Lower lobe of right lung (tissue), 2 donors: ENCODE results near the gene VSIG2. TPM values are rescaled to one million over a fixed set of nuclear protein-coding genes. Genes with fewer than 3 reads are reported as not detected.
A peak's percentile ranks its signal among the peaks of the same experiment; 100 is the strongest.

Source experiments
- ATAC-seq, 2 donors: fragments of 200-7000 bp; cut with Tn5 transposase; one replicate each; pipeline ENCODE4 v1.9.1; 2020 to 2022; ENCODE audit warnings: mild to moderate bottlenecking in 2 of 2, moderate library complexity in 2 of 2
- DNase-seq: peaks from one replicate; pipeline ENCODE4 v3.0.0-alpha.2; 2020
- H3K27ac ChIP-seq: fragments of 200-600 bp; one replicate; pipeline ENCODE4 v1.8.0; 2022
- H3K27me3 ChIP-seq: fragments of 200-600 bp; one replicate; pipeline ENCODE4 v1.8.0; 2022; ENCODE audit warnings: low read depth
- H3K36me3 ChIP-seq: fragments of 200-600 bp; one replicate; pipeline ENCODE4 v1.8.0; 2022; ENCODE audit warnings: mild to moderate bottlenecking
- H3K4me1 ChIP-seq: fragments of 200-600 bp; one replicate; pipeline ENCODE4 v1.8.0; 2022
- H3K4me3 ChIP-seq: fragments of 200-600 bp; one replicate; pipeline ENCODE4 v1.8.0; 2022; ENCODE audit warnings: mild to moderate bottlenecking
- H3K9me3 ChIP-seq: fragments of 200-600 bp; one replicate; pipeline ENCODE4 v1.8.0; 2022
- CTCF ChIP-seq: fragments of 200-600 bp; IDR thresholded peaks from one replicate; pipeline ENCODE4 v1.8.0; 2022; ENCODE audit warnings: antibody characterized with exemption, mild to moderate bottlenecking
- intact Hi-C: fragments of 100-400 bp; cut with DNase I; formaldehyde crosslinking; loops from one replicate; pipeline ENCODE4 v1.11.0; 2022
- total RNA-seq: library from RNA; stranded (reverse); fragmentation: NEBNext Ultra II Directional; extraction: Animal tissue kit (Norgen Biotek cat#: 25700); gene quantifications from one replicate; pipeline ENCODE4 v1.2.1, GENCODE V29; 2021
- donor health status: DM: no; HTN: yes; CAD: no; lungs with severe emphysema.

The VSIG2 gene
- total RNA-seq, 1 donor from 2014 or later, result 30.5 TPM

DNA sequence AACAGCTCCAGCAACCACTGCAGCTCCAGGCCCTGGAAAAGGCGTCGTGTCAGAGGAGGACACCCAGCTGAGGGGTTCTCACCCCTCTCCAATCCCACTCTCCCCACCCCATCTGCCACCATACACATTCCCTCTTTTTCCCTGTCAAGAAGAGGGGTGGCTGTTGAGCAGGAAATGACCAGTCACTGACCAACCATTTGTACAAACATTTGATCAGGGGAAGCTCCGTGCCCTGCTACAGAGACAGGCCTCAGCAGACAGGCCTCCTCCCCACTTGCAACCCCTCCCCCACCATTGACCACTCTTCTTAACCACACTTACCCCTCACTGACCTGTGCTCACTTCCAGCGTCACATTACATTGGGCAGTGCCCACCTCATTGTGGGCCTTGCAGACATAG, 2.3 kb upstream of the VSIG2 start:
- Histone ChIP-seq H3K9me3 (no peaks in the 10 kb centered on the region), H3K27ac (no peak overlapping the region), H3K4me3 (no peak overlapping the region), H3K4me1 (peaks cover 73% of the 10 kb centered on the region), H3K27me3 (peaks cover 10% of the 10 kb centered on the region), H3K36me3 (peaks cover 45% of the 10 kb centered on the region)
- ATAC-seq (no peak), DNase-seq (no peak)
- no peak for TF ChIP-seq CTCF
- intact Hi-C loops, result no loop called here

- Histone ChIP-seq H3K27ac (peak overlapping the region; percentile 6), H3K4me3 (no peak overlapping the region), H3K9me3 (no peaks in the 10 kb centered on the region), H3K36me3 (peaks cover 45% of the 10 kb centered on the region), H3K27me3 (peaks cover 3% of the 10 kb centered on the region), H3K4me1 (peaks cover 73% of the 10 kb centered on the region)
- TF ChIP-seq CTCF, result no peak
- DNase-seq (no peak), ATAC-seq (no peak)
- intact Hi-C loops, result no loop called here
Measured at GRCh38 chr11:124753624-124754023, 1.6 kb upstream of the VSIG2 start.

GRCh38 chr11:124753205-124753604, 1.1 kb upstream of the VSIG2 start:
- H3K36me3 ChIP-seq, result peaks cover 45% of the 10 kb centered on the region
- H3K4me3 ChIP-seq, result no peak overlapping the region
- ATAC-seq (no peak), DNase-seq (no peak)
- intact Hi-C loops, result no loop called here
- H3K9me3 ChIP-seq, result no peaks in the 10 kb centered on the region
- H3K4me1 ChIP-seq, result peaks cover 73% of the 10 kb centered on the region
- peak overlapping the region; percentile 84 for H3K27ac ChIP-seq
- H3K27me3 ChIP-seq, result no peaks in the 10 kb centered on the region
- no peak for TF ChIP-seq CTCF

GRCh38 chr11:124752471-124753102, 532 bp upstream of the VSIG2 start:
- intact Hi-C loops, result no loop called here
- Histone ChIP-seq H3K4me3 (peak overlapping the region; percentile 49), H3K27me3 (no peaks in the 10 kb centered on the region), H3K27ac (peak overlapping the region; percentile 84), H3K36me3 (peaks cover 40% of the 10 kb centered on the region), H3K9me3 (no peaks in the 10 kb centered on the region), H3K4me1 (peaks cover 73% of the 10 kb centered on the region)
- DNase-seq (no peak), ATAC-seq (peak in 1 of 2 donors; percentile 4)
- TF ChIP-seq CTCF, result no peak

GRCh38 chr11:124751391-124751740, 689 bp downstream of the VSIG2 start:
- DNase-seq, result no peak
- H3K4me3 ChIP-seq, result peak overlapping the region; percentile 49
- peaks cover 75% of the 10 kb centered on the region for H3K4me1 ChIP-seq

More at GRCh38 chr11:124751391-124751740, 689 bp downstream of the VSIG2 start:
- Histone ChIP-seq H3K27me3 (no peaks in the 10 kb centered on the region), H3K9me3 (no peaks in the 10 kb centered on the region), H3K27ac (peak overlapping the region; percentile 84), H3K36me3 (peaks cover 36% of the 10 kb centered on the region)
- no peak for TF ChIP-seq CTCF
- ATAC-seq, result peak in 1 of 2 donors; percentile 0
- intact Hi-C loops, result no loop called here
